Adrenal gland (tissue), 12 donors: ENCODE results near the gene FFAR2. TPM values are rescaled to one million over a fixed set of nuclear protein-coding genes. Genes with fewer than 3 reads are reported as not detected.
"Not testable (repeated sequence)": the region's sequence is repeated elsewhere in the genome, so short reads cannot be mapped to it uniquely, and the experiment has no call there.

ENCODE experiments used
- DNase-seq, 7 donors: peaks; one replicate each; pipeline ENCODE4 v3.0.0-alpha.2; 2019 to 2020
- H3K27ac ChIP-seq, 5 donors: fragments of 200-600 bp; sonication (generic) in 4 of 5; 1 replicate in 3 of 5; 2 replicates in 2 of 5; pipeline versions ENCODE4 v1.5.1 to v1.8.0; 2016 to 2020; ENCODE audit warnings: mild to moderate bottlenecking in 1 of 5
- H3K27me3 ChIP-seq: fragments of 200-600 bp; 2 replicates; pipeline ENCODE4 v1.8.0; 2021
- H3K36me3 ChIP-seq, 2 donors: fragments of 200-600 bp; replicated peaks in 1 of 2; 1 replicate in 1 of 2; 2 replicates in 1 of 2; pipeline versions ENCODE4 v1.5.1 to v1.8.0; 2018 to 2022
- H3K4me1 ChIP-seq, 2 donors: fragments of 200-600 bp; replicated peaks in 1 of 2; 1 replicate in 1 of 2; 2 replicates in 1 of 2; pipeline versions ENCODE4 v1.5.1 to v1.8.0; 2018 to 2021
- H3K4me3 ChIP-seq, 4 donors: fragments of 200-600 bp; sonication (generic) in 3 of 4; one replicate each; pipeline ENCODE4 v1.5.1; 2016 to 2018
- H3K9me3 ChIP-seq, 3 donors: fragments of 200-600 bp; sonication (generic) in 1 of 3; replicated peaks in 1 of 3; 1 replicate in 2 of 3; 2 replicates in 1 of 3; pipeline versions ENCODE4 v1.5.1 to v1.8.0; 2016 to 2021
- CTCF ChIP-seq, 6 experiments: fragments of 450-650 bp in 4 of 6; fragments of 200-600 bp in 2 of 6; sonication (generic) in 1 of 6; IDR thresholded peaks; 1 replicate in 5 of 6; 2 replicates in 1 of 6; pipeline versions ENCODE4 v1.5.1 to v1.8.0; 2016 to 2021; ENCODE audit warnings: antibody characterized with exemption in 6 of 6, mild to moderate bottlenecking in 2 of 6, moderate library complexity in 1 of 6
- POLR2A ChIP-seq, 2 donors: fragments of 450-650 bp; IDR thresholded peaks; one replicate each; pipeline ENCODE4 v1.6.1; 2017; ENCODE audit warnings: antibody characterized with exemption in 2 of 2, mild to moderate bottlenecking in 2 of 2, moderate library complexity in 1 of 2
- WGBS, 4 donors: extraction: QIAGEN DNeasy Blood & Tissue Kit in 2 of 4; methylation state at CpG; one replicate each; pipeline versions ENCODE4 v1.1.5 to v1.1.7; 2013 to 2017; 5-methylcytosine and 5-hydroxymethylcytosine counted together
- intact Hi-C, 2 donors: fragments of 100-400 bp; cut with DNase I; formaldehyde crosslinking; loops; one replicate each; pipeline versions ENCODE4 v1.14.1 to v1.15.0; 2022 to 2023
- polyA plus RNA-seq, 3 donors: library from polyadenylated mRNA; stranded (reverse); fragments of 200-250 nt in 2 of 3; fragments of 350-450 nt in 1 of 3; fragmentation: Illumina TruSeq in 1 of 3; extraction: RNeasy Lipid Tissue Mini Kit (QIAGEN cat#74804) in 1 of 3; gene quantifications; one replicate each; pipeline ENCODE4 v1.2.3, GENCODE V29; 2013 to 2014
- total RNA-seq, 9 donors: library from RNA; depleted of rRNA in 4 of 9; stranded (reverse); fragments of >200 nt in 4 of 9; fragments of 120-200 nt in 1 of 9; fragmentation: NEBNext Ultra II Directional in 1 of 9; extraction: Animal tissue kit (Norgen Biotek cat#: 25700) in 1 of 9; gene quantifications; one replicate each; pipeline versions ENCODE4 v1.1.0 to v1.2.4, GENCODE V29; 2013 to 2023
- donor health status: healthy with polysubstance abuse.
- donor health status: Bipolar disorder and iron deficiency.
- donor health status: DM: yes; HTN: yes; CAD: no.
- donor health status: DM: no; HTN: no; CAD: no.
- donor health status: DM: no; HTN: no; CAD: no.
- donor health status: DM: yes; HTN: yes; CAD: no.

The FFAR2 gene
- total and polyA plus RNA-seq, 12 donors: 0.11 to 0.88 (median 0.37) TPM; not detected in 6

GRCh38 chr19:35419805-35420204 is 28.3 kb upstream of the FFAR2 start:
- WGBS, 4 donors: 67 to 85% (median 82%) methylated on average over 5 of the region's 5 CpGs

GRCh38 chr19:35421362-35421761 is 26.7 kb upstream of the FFAR2 start:
- no peak for TF ChIP-seq POLR2A (IDR thresholded peaks at IDR 0.05)
- no peak for TF ChIP-seq CTCF (IDR thresholded peaks at IDR 0.05)
- DNase-seq: no peak
- Histone ChIP-seq H3K4me1 (no peaks in the 10 kb centered on the region), H3K4me3 (no peak overlapping the region), H3K9me3 (no peaks in the 10 kb centered on the region), H3K27me3 (peaks cover 2% of the 10 kb centered on the region), H3K27ac (no peak overlapping the region), H3K36me3 (no peaks in the 10 kb centered on the region)
- WGBS, 4 donors: 46 to 78% (median 73%) methylated on average over 2 to 11 of the region's 11 CpGs
- intact Hi-C loops: no loop called here

More at GRCh38 chr19:35419805-35420204, 28.3 kb upstream of the FFAR2 start:
- Histone ChIP-seq H3K27ac (no peak overlapping the region), H3K4me3 (no peak overlapping the region), H3K27me3 (peaks cover 12% of the 10 kb centered on the region), H3K36me3 (no peaks in the 10 kb centered on the region), H3K9me3 (no peaks in the 10 kb centered on the region), H3K4me1 (no peaks in the 10 kb centered on the region)
- TF ChIP-seq CTCF (IDR thresholded peaks at IDR 0.05): no peak
- intact Hi-C loops: no loop called here
- no peak for DNase-seq

DNA sequence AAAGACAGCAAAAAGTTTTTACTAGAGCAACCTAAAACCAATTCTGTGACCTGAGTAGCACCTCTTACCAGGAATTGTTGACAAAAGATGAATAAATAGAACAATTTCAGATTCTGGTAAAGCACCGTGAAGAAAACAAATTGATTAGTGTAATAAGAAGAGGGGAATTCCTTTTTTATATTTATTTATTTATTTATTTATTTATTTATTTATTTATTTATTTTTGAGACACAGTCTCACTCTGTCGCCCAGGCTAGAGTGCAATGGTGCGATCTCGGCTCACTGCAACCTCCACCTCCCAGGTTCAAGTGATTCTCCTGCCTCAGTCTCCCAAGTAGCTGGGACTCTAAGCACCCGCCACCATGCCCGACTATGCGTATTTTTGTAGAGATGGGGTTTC is 24.7 kb upstream of the FFAR2 start:
- H3K27ac ChIP-seq, H3K4me3 ChIP-seq, H3K9me3 ChIP-seq, H3K36me3 ChIP-seq, intact Hi-C loops, H3K4me1 ChIP-seq, DNase-seq, H3K27me3 ChIP-seq: not testable (repeated sequence)
- WGBS, 4 donors: 82 to 95% (median 91%) methylated on average over 7 of the region's 7 CpGs

GRCh38 chr19:35425682-35426081 is 22.4 kb upstream of the FFAR2 start:
- Histone ChIP-seq H3K4me3 (no peak overlapping the region), H3K36me3 (no peaks in the 10 kb centered on the region), H3K9me3 (no peaks in the 10 kb centered on the region), H3K27ac (no peak overlapping the region), H3K27me3 (no peaks in the 10 kb centered on the region), H3K4me1 (no peaks in the 10 kb centered on the region)
- 75 to 83% (median 81%) methylated on average over 4 of the region's 4 CpGs for WGBS, 4 donors
- TF ChIP-seq CTCF (IDR thresholded peaks at IDR 0.05) (no peak), POLR2A (IDR thresholded peaks at IDR 0.05) (no peak)
- no peak for DNase-seq
- intact Hi-C loops: no loop called here

DNA sequence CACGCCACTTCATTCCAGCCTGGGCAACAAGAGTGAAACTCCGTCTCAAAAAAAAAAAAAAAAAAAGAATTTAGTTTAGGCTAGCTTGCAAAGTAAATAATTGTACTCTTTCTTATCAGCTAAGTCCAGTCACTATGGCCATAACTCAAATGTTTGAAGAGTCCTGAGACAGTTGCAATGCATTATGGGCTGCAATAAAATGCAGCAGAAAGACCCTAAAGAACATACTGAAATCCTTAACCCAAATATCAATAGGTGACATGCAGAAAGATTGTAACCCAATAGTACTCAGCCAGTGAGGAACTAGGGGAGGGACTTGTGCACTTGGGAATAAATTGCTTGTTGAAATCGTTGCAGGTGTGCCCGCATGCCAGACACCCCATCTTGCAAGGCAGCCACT is 20.9 kb upstream of the FFAR2 start:
- intact Hi-C loops: no loop called here
- TF ChIP-seq CTCF (IDR thresholded peaks at IDR 0.05) (no peak), POLR2A (IDR thresholded peaks at IDR 0.05) (no peak)
- H3K36me3 ChIP-seq: no peaks in the 10 kb centered on the region
- 64 to 84% (median 72%) methylated on average over 4 of the region's 4 CpGs for WGBS, 4 donors
- no peaks in the 10 kb centered on the region for H3K9me3 ChIP-seq
- DNase-seq: no peak
- no peak overlapping the region for H3K4me3 ChIP-seq
- no peaks in the 10 kb centered on the region for H3K4me1 ChIP-seq
- H3K27me3 ChIP-seq: no peaks in the 10 kb centered on the region
- H3K27ac ChIP-seq: no peak overlapping the region
